CD8-positive, alpha-beta memory T cell (primary cell): Measurements from ENCODE around the gene ARL17A. TPM values are rescaled to one million over a fixed set of nuclear protein-coding genes. Genes with fewer than 3 reads are reported as not detected.

Source experiments
- polyA plus RNA-seq: library from polyadenylated mRNA; unstranded; fragments of 300-500 nt; fragmentation: Illumina TruSeq; gene quantifications from one replicate; pipeline ENCODE4 v1.2.3, GENCODE V29; 2021
- total RNA-seq, 2 experiments: library from RNA; stranded (reverse); gene quantifications; one replicate each; pipeline ENCODE4 v1.2.3, GENCODE V29; 2021

ARL17A gene
- total and polyA plus RNA-seq, 3 experiments from 2014 or later = 8.8 to 10.1 (median 9.6) TPM

Other genes starting within 250 kb of the ARL17A start
- 10 to 100 TPM; 11.5 to 12.9 TPM for gene ARL17B, start 217.9 kb downstream of the ARL17A start, total RNA-seq
- gene ARL17B, start 217.9 kb downstream of the ARL17A start, polyA plus RNA-seq = 25.8 TPM
- 1 to 10 TPM; 9.1 to 9.8 TPM for gene LRRC37A2, start 67.2 kb downstream of the ARL17A start, total RNA-seq
- gene LRRC37A2, start 67.2 kb downstream of the ARL17A start, polyA plus RNA-seq = 10.1 TPM
- gene NSF, start 11.0 kb upstream of the ARL17A start, total RNA-seq = 10 to 100 TPM; 37.7 to 43.0 TPM
- 22.7 TPM for gene NSF, start 11.0 kb upstream of the ARL17A start, polyA plus RNA-seq
- gene WNT3, start 239.0 kb upstream of the ARL17A start, total RNA-seq = not detected
- not detected for gene WNT3, start 239.0 kb upstream of the ARL17A start, polyA plus RNA-seq